Loucy (cell line): Measurements from ENCODE around the gene BMAL1.
"Not testable (repeated sequence)": the region's sequence is repeated elsewhere in the genome, so short reads cannot be mapped to it uniquely, and the experiment has no call there.

Experiments
- CTCF ChIP-seq: fragments of 200-600 bp; sonication (generic); conservative IDR thresholded peaks from 2 replicates; pipeline ENCODE4 v1.5.1; 2014; ENCODE audit warnings: mild to moderate bottlenecking, antibody characterized with exemption, low read length
- EZH2phosphoT487 ChIP-seq: fragments of 200-600 bp; IDR thresholded peaks from 2 replicates; pipeline ENCODE4 v1.6.1; 2018; ENCODE audit warnings: antibody characterized with exemption, mild to moderate bottlenecking, moderate library complexity, borderline replicate concordance

- TF ChIP-seq CTCF, EZH2phosphoT487: not testable (repeated sequence)
Measured at GRCh38 chr11:13258061-13258460, 19.5 kb upstream of the BMAL1 start.
